HG03175 (cell line): ENCODE data around the gene MORN2.
"Not testable (repeated sequence)": the region's sequence is repeated elsewhere in the genome, so short reads cannot be mapped to it uniquely, and the experiment has no call there.

Source experiments
- ATAC-seq: cut with Tn5 transposase; IDR thresholded peaks from one replicate; pipeline ENCODE4 v1.9.1; 2021; ENCODE audit warnings: mild to moderate bottlenecking, moderate library complexity; ENCODE audit not compliant: unreplicated experiment

Gene MORN2

DNA sequence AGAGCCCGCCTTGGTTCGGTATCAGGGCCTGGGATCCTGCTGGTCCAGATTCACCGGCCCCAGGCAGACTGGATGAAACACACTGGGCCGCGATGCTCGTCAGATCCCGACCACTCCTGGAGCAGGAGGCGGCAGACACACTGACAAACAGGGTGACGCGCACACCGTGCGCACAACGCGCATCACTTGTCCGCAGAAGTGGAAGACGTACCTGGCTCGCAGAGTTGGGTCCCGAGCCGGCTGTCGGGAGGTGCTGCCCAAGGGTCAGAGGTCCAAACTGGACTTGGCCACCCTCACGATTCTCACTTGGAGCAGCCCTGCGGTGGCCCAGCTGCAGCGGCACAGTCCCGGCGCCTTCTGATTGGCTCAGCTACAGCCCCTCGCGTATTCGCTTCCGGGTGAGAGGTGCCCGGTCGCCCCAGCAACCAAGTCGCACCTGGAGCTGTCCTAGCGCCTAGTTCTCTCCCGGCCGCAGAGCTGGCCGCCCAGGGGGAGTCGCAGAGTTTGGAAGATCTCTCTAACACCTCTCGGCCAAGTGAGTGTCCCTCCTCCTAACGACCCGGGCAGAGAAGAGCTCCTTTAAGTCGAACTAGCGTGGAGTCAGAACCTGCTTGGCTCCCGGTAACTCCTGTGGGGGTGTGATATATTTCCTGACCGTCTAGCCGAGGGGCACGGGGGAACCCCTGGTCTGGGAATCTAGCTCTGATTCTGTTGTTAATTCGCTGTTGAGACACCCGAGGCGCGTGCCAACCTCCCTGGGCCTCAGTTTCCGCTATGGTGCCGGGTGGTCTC, at the start of gene MORN2, which contains the start of gene DHX57:
Gene MORN2, plus strand, starts transcription at position 401 of the 792 bp plus-strand sequence.
Gene DHX57, minus strand, starts transcription at position 359 of the 792 bp plus-strand sequence. CDS start 7,529 bp downstream, outside the sequence.
- peak; percentile 100 for ATAC-seq

DNA sequence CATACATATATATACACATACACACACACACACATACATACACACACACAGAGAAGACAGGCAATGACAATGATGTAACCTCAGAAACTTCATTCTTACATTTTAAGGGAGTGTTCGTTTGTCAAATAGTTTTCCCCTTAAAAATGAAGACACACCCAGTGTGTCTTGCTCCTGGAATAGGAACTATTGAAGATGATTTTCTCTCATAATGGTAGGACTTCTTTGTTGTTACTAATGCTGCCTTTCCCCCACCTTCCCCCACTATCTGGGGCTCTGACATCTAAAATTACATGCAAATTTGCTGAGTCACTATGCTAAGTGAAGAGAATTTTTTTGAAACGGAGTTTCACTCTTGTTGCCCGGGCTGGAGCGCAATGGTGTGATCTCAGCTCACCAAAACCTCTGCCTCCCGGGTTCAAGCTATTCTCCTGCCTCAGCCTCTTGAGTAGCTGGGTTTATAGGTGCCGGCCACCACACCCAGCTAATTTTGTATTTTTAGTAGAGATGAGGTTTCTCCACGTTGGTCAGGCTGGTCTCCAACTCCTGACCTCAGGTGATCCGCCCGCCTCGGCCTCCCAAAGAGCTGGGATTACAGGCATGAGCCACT, 48.1 kb upstream of the MORN2 start:
- not testable (repeated sequence) for ATAC-seq

DNA sequence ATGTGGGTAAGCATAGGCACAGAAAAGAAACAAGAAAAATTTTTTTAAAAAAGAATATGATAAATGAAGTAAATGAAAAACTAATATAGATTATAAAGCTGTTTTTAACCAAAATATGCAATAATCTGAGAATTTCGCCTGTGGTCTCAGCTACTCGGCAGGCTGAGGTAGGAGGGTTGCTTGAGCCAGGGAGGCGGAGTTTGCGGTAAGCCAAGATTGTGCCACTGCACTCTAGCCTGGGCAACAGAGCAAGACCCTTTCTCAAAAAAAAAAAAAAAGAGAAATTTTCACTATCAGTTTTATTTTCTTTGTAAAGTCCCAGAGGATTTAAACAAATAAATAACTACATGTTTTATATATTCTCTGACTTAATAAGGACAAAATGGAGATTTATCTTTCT, 47.3 kb upstream of the MORN2 start:
- no peak for ATAC-seq

DNA sequence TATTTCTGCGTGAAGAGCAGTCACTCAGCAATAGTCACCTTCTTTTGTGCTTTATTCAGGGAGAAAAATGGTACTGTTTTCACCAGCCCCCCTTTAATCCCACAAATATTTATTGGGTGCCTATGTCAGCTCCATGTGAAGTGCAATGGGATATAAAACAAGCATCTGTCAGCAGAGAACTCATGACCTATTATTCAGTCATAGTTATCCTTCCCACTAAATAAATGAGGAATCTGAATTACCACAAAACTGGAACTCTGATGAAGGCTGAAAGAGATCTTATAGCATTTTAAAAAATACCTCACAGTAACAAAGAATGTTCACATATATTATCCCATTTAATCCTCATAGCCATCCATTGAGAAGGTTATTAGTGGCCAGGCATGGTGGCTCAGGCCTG, 45.8 kb upstream of the MORN2 start:
- no peak for ATAC-seq

DNA sequence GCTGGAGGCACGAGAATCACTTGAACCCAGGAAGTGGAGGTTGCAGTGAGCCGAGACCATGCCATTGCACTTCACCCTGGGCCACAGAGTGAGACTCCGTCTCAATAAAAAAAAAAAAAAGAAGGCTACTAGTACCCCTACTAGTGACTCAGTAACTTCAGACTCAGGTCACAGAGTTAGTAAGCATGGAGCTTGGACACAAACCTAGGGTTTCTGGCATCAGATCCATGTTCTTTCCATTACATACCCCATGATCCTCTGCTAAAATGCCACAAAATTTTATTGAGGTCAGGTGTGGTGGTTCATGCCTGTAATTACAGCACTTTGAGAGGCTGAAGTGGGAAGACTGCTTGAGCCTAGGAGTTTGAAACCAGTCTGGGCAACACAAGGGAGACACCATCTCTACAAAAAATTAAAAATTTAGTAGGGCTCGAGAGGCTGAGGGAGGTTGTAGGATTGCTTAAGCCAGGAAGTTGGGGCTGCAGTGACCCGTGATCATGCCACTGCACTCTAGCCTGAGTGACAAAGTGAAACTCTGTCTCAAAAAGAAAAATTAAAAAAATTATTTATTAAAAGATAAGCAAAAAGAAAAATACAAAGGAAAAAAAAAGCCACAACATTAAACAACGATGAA, 45.1 kb upstream of the MORN2 start:
- ATAC-seq: no peak

DNA sequence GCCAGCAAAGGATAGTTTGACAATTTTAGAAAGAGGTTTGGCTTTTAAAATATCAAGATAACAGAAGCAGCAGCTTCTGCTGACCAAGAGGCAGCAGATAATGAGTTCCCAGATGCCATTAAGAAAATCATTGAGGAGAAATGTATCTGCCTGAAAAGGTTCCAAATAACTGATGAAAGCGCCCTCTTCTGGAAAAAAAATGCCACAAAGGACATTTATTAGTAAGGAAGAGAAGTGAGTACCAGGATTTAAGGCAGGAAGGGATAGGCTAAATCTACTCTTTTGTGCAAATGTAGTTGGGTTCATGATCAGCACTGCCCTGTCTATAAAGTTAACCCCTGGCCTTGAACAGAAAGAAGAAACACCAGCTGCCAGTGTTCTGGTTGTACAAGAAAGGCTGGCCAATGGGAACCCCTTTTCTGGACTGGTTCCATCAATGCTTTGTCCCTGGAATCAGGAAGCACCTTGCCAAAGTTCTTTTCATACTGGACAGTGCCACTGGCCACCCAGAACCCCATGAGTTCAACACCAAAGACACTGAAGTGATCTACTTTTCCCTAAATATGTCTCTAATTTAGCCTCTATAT, 40.7 kb upstream of the MORN2 start:
- no peak for ATAC-seq

DNA sequence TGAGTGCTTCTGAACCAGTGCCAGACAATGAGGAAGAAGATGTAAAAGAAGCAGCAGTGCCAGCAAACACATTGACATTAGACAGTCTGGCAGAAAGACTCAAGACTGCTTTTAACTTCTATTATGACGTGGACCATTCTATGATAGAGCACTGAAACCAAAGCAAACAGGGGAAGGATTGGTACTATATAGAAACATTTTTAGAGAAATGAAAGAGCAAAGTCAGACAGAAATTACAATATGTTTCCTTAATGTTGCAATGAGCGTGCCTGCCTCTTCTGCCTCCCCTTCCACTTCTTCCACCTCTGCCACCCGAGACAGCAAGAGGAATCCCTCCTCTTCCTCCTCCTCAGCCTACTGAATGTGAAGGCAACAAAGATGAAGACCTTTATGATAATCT, 39.8 kb upstream of the MORN2 start:
- ATAC-seq: peak; percentile 84

DNA sequence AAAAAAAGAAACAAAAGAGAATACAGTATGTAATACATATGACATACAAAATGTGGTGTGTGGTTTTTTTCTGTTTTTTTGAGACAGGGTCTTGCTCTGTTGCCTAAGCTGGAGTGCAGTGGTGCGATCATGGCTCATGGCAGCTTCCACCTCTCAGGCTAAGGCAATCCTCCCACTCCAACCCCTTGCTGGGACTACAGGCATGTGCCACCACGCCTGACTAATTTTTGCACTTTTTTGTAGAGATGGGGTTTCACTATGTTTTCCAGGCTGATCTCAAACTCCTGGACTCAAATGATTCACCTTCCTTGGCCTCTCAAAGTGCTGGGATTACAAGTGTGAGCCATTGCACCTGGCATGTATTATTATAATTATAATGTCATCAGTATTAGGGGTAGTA, 39.0 kb upstream of the MORN2 start:
- ATAC-seq: no peak

DNA sequence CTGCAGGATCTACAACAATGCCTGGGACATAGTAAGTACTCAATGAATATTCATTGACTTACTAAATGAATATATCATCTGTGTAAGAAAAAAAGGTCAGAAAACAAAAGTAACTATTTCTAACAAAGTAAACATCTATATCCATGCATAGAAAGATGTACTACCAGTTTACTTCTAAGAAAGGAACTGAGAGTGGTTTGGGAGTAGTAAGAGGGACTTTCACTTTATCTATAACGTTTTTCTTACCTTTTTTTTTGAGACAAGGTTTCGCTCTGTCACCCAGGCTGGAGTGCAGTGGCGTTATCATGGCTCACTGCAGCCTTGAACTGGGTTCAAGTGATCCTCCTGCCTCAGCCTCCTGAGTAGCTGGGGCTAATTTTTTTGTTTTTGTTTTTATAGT, 25.7 kb upstream of the MORN2 start:
- ATAC-seq: peak; percentile 70

DNA sequence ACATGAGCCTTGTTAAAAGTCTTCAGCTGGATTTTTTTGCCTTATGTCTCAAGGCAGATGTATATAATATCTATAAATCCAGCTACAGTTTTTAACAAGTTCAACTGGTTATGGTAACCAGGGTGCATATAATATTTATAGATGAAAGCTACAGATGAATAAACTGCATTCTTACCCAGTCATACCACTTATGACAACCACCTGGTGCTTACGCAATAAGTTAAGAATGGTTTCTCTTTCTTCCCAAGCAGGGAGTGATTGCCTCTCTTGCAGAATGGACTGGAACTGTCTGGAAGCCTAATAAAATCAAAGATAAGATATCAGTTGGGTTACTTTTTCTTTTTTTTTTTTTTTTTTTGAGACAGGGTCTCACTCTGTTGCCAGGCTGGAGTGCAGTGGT, 19.6 kb upstream of the MORN2 start:
- no peak for ATAC-seq

DNA sequence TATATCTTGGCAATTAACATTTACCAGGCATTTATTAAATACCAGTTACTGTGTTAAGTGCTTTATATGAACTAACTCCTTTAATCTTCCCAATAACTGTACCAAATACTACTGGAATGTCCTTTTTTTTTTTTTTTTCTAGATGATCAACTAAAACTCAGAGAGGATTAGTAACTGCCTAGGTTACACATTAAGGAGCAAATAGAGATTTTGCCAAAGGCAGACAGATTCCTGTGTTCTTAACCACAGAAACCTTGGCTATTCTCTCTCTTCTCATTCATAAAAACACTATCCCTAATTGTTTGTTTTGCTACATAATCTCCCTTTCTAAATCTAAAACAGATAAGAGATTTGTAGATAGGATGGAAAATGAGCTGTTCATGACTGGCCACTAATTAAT, 13.3 kb upstream of the MORN2 start:
- ATAC-seq: no peak

DNA sequence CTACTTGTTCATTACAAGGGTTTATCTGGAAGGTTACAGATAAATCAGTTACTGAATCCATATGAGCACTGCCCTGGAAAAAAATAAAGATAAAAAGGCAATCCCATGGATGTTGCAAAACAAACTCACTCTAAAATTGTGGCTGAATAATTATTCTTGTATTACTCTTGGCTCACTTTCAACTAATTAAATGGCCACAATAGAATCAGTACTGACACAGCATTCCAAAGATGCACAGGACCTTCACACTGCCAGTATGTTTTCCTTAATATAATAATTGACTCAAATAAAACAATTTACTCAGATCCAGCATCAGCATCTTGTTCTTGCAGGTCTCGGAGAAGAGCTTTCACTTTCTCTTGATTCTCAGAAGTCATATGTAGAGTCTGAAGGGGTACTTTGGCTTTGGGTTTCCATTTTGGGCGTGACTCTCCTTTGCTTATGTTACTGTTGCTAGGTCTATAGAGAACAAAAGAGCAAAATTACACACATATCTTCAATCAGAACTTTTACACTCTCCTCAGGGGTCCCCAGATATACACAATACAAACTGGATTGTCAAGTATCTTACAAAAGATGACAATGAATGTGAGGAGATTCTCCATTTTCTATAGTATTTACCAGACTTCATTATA, 12.6 kb upstream of the MORN2 start:
- no peak for ATAC-seq

DNA sequence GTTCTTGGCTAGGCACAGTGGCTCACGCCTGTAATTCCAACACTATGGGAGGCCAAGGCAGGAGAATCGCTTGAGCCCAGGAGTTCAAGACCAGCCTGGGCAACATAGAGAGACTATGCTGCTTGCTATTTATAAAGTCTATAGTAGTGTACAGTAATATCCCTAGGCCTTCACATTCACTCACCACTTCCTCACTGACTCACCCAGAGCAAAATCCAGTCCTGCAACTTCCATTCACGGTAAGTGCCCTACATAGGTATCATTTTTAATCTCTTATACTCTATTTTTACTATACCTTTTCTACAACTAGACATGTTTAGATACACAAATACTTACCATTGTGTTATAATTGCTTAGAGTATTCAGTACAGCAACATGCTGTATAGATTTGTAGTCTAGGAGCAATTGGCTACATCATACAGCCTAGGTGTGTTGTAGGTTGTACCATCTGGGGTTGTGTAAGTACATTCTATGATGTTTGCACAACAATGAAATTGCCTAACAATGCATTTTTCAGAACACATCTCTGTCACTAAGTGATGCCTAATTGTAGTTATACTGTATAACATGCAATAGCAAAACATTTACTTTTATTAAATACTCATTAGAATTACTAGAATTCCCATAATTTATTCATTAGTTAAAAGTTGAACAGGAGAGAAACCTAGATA, 8.9 kb upstream of the MORN2 start:
- no peak for ATAC-seq

DNA sequence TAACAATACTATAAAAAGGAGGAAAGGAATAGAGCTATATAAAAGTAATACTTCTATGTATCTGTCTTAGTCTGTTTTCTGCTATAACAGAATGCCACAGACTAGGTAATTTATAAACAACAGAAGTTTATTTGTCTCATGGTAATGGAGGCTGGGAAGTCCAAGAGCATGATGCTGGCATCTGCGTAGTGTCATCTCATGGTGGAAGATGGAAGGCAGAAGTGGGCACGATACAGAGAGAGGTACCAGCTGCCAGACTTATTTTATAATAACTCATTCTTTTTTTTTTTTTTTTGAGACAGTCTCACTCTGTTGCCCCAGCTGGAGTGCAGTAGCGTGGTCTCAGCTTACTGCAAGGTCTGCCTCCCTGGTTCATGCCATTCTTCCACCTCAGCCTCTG, 4.3 kb upstream of the MORN2 start:
- no peak for ATAC-seq

DNA sequence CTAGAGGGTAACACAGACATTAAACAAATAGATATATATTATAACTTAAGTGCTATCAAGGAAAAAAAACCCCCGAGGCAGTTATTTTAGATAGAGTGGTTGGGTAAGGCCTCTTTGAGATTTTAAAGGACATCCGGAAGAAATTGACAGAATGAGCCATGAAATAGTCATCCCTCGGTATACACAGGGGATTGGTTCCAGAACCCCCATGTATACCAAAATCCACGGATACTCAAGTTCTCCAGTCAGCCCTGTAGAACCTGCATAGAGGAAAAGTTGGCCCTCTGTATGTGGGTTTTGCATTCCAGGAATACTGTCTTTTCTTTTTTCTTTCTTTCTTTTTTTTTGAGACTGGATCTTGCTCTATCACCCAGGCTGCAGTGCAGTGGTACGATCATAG, 2.0 kb upstream of the MORN2 start:
- ATAC-seq: no peak

DNA sequence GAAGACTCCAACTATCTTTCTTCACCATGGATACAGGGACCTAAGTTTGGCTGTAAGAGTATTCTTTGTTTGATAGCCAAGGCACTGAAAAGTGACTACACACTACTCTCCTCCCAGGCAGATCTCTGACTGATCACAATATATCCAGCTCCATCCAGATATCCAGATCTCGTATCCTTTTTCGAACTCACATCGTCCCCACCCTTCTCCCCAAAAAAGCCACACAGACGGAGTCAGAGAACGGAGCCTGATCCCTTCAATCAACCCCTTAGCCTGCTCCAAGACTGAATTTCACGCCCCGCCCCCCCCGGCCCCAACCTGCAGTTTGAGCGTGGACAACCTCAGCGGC, 575 bp upstream of the MORN2 start:
- ATAC-seq: no peak

DNA sequence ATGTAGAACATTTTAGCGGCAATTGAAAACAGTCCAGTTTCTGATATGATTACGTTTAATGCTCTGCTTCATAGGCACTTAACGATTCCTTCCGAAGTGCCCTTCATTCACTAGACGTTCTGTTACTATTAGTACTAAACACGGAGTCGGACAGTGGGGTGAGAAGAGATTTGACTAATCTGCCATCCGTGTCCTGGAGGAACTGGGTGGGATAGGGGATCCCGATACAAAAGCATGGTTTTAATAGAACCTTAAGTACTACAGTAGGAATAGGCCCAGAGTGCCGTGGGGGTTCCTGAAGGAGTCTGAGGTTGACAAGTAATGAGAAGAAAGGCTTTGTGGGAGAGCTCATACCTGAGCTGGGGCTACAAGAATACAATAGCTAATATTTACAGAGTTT, 631 bp downstream of the MORN2 start:
- ATAC-seq: no peak

DNA sequence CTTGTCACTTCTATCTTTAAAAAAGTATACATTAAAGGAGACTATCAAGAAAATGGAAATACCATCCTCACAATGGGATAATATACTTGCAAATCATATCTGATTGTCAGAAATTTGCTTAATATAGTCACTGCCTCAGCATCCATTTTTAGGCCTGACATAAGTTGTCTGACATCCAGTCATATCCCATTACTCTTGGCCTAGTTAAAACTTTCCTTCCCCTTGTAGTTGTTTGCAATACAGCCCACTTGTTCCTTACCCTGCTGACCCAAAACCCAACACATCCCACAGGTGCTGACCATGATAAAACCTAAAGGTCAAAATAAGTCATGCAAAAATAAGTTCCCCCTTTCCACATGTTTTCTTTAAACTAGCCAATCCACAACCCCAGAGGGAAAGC, 10.3 kb downstream of the MORN2 start:
- no peak for ATAC-seq

DNA sequence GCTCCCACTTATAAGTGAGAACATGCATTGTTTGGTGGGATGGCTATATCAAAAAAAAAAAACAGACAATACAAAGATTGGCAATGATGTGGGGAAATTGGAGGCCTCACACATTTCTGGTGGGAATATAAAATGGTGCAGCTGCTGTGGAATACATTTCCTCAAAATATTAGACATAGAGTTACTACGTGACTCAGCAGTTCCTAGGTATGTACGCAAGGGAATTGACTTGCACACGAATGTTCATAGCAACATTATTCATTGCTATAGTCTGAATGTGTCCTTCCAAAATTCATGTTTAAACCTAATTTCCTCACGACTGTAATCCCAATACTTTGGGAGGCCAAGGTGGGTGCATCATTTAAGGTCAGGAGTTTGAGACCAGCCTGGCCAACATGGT, 11.6 kb downstream of the MORN2 start:
- ATAC-seq: no peak

DNA sequence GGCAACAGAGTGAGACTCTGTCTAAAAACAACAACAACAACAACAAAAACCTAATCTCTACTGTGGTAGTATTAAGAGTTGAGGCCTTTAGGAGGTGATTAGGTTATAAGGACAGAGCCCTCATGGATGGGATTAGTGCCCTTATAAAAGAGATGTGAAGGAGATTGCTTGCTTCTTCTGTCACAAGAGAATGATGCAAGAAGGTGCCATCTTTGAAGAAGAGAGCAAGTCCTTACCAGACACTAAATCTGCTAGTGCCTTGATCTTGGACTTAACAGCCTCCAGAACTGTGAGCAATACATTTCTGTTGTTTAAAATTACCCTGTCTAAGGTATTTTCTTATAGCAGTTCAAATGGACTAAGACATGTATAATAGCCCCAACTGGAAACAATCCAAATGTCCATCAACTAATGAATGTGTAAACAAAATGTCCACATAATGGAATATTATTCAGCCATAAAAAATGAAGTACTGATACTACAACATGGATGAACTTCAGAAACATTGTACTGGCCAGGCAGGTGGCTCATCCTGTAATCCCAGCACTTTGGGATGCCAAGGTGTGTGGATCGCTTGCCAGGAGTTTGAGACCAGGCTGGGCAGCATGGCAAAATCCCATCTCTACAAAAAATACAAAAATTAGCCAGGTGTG, 12.3 kb downstream of the MORN2 start:
- ATAC-seq: no peak
